ENCODE measurements around the gene TPRA1.

Gene TPRA1

DNA sequence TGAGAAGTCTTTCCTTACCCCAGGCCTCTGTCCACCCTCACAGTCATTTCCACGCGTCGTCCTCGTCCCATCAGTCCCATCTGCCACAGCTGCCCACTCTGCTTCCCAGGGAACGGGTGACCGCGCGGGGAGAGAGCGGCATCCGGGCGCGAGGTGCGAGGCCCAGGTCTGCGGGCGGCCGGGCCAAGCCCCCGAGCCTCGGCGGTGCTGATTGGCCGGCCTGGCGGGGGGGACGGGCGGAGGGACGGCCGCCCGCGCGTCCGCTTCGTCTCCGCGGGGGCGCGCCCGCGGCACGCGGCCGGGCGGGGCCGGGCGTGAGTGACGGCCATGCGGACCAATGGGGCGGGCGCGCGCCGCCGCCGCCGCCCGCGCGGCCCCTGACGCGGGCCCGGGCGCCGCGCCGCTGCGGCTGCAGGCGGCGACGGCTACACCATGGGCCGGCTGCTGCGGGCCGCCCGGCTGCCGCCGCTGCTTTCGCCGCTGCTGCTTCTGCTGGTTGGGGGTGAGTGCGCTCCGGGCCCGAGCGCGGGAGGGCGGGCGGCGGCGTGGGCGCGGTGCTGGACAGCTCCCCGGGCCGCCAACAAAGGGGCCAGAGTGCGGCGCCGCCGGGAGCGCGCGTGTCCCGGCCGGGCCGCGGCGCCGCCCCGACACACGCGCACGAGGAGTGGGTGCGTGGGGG is 38.4 kb upstream of the TPRA1 start, which contains the start of gene PODXL2:
Gene PODXL2 (plus strand): TSS at position 398 of the 679 bp plus-strand sequence. CDS start 35 bp downstream, at position 433.
- no peaks in the 10 kb centered on the region for H3K9me3 ChIP-seq (ENCODE audit: control insufficient read depth in 2 of 2, low read length in 2 of 2)
- H3K9ac ChIP-seq (ENCODE audit: low read length in 2 of 2) = peak within 1 kb of the TSS in 1 of 2 donors; percentile 44
- H3K36me3 ChIP-seq (ENCODE audit: control insufficient read depth in 2 of 2, insufficient read depth in 2 of 2, low read length in 2 of 2) = no peaks in the 10 kb centered on the region
- H3K27ac ChIP-seq (ENCODE audit: low read length) = no peak within 1 kb of the TSS
- peaks cover 0 to 5% of the 10 kb centered on the region in 2 donors for H3K27me3 ChIP-seq (ENCODE audit: control insufficient read depth in 1 of 2, insufficient read depth in 2 of 2, low read length in 2 of 2)
- H3K4me1 ChIP-seq (ENCODE audit: control insufficient read depth, insufficient read depth, low read length) = peaks cover 12% of the 10 kb centered on the region
- peak within 1 kb of the TSS; percentile 59 to 76 for H3K4me3 ChIP-seq (ENCODE audit: low read length in 2 of 2)

DNA sequence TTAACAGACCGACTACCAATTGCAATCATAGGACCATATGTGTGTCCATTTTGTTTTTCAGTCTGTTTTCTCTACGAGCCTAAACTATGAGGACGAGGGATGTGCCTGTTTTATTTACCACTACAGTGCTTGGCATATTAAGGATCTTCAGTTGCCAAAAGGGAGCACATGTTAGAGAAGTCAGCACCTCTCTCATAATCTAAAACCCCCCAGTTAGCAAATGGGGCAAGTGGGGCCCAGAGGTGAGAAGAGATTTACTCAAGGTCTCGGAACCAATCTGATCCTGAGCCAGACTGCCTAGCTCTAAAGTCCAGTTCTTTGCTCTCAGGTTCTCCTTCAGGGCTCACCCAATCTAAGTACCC is 37.9 kb upstream of the TPRA1 start:
- Histone ChIP-seq H3K27me3 (ENCODE audit: control insufficient read depth in 1 of 2, insufficient read depth in 2 of 2, low read length in 2 of 2) (peaks cover 0 to 5% of the 10 kb centered on the region in 2 donors), H3K9me3 (ENCODE audit: control insufficient read depth in 2 of 2, low read length in 2 of 2) (no peaks in the 10 kb centered on the region), H3K4me3 (ENCODE audit: low read length in 2 of 2) (no peak overlapping the region), H3K4me1 (ENCODE audit: control insufficient read depth, insufficient read depth, low read length) (peaks cover 12% of the 10 kb centered on the region), H3K36me3 (ENCODE audit: control insufficient read depth in 2 of 2, insufficient read depth in 2 of 2, low read length in 2 of 2) (no peaks in the 10 kb centered on the region), H3K27ac (ENCODE audit: low read length) (no peak overlapping the region), H3K9ac (ENCODE audit: low read length in 2 of 2) (no peak overlapping the region)

DNA sequence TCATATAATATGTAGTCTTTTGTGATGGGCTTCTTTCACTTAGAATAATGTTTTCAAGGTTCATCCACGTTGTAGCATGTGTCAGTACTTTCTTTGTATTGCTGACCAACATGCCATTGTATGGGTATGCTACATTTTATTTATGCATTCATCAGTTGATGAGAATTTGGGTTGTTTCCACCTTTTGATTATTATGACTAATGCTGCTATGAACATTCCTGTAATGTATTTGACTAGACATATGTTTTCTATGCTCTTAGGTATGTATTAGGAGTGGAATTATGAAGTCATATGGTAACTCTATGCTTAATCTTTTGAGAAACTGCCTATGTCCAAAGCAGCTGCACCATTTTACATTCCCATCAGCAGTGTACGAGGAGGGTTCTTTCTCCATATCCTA is 35.3 kb upstream of the TPRA1 start:
- no peak overlapping the region for H3K9ac ChIP-seq (ENCODE audit: low read length in 2 of 2)
- peaks cover 12% of the 10 kb centered on the region for H3K4me1 ChIP-seq (ENCODE audit: control insufficient read depth, insufficient read depth, low read length)
- no peak overlapping the region for H3K27ac ChIP-seq (ENCODE audit: low read length)
- H3K27me3 ChIP-seq (ENCODE audit: control insufficient read depth in 1 of 2, insufficient read depth in 2 of 2, low read length in 2 of 2) = peaks cover 0 to 3% of the 10 kb centered on the region in 2 donors
- H3K4me3 ChIP-seq (ENCODE audit: low read length in 2 of 2) = no peak overlapping the region
- peaks cover 3 to 9% of the 10 kb centered on the region in 2 donors for H3K36me3 ChIP-seq (ENCODE audit: control insufficient read depth in 2 of 2, insufficient read depth in 2 of 2, low read length in 2 of 2)
- no peaks in the 10 kb centered on the region for H3K9me3 ChIP-seq (ENCODE audit: control insufficient read depth in 2 of 2, low read length in 2 of 2)

DNA sequence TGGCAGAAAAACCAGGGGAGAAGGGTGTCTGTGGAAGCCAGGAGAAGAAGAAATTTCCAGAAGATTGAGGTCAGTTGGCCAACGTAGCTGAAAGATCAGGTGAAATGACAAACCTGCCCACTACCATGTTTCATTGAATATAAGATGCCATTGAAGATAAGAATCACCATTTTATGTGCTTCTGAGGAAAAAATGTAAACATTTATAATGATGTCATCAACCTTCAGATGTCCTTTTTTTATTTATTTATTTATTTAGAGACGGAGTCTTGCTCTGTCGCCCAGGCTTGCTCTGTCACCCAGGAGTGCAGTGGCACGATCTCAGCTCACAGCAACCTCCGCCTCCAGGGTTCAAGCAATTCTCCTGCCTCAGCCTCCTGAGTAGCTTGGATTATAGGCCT is 33.5 kb upstream of the TPRA1 start:
- H3K9me3 ChIP-seq (ENCODE audit: control insufficient read depth in 2 of 2, low read length in 2 of 2) = no peaks in the 10 kb centered on the region
- H3K4me3 ChIP-seq (ENCODE audit: low read length in 2 of 2) = no peak overlapping the region
- H3K36me3 ChIP-seq (ENCODE audit: control insufficient read depth in 2 of 2, insufficient read depth in 2 of 2, low read length in 2 of 2) = peaks cover 3 to 12% of the 10 kb centered on the region in 2 donors
- no peaks in the 10 kb centered on the region for H3K4me1 ChIP-seq (ENCODE audit: control insufficient read depth, insufficient read depth, low read length)
- no peak overlapping the region for H3K9ac ChIP-seq (ENCODE audit: low read length in 2 of 2)
- no peak overlapping the region for H3K27ac ChIP-seq (ENCODE audit: low read length)
- H3K27me3 ChIP-seq (ENCODE audit: control insufficient read depth in 1 of 2, insufficient read depth in 2 of 2, low read length in 2 of 2) = no peaks in the 10 kb centered on the region

DNA sequence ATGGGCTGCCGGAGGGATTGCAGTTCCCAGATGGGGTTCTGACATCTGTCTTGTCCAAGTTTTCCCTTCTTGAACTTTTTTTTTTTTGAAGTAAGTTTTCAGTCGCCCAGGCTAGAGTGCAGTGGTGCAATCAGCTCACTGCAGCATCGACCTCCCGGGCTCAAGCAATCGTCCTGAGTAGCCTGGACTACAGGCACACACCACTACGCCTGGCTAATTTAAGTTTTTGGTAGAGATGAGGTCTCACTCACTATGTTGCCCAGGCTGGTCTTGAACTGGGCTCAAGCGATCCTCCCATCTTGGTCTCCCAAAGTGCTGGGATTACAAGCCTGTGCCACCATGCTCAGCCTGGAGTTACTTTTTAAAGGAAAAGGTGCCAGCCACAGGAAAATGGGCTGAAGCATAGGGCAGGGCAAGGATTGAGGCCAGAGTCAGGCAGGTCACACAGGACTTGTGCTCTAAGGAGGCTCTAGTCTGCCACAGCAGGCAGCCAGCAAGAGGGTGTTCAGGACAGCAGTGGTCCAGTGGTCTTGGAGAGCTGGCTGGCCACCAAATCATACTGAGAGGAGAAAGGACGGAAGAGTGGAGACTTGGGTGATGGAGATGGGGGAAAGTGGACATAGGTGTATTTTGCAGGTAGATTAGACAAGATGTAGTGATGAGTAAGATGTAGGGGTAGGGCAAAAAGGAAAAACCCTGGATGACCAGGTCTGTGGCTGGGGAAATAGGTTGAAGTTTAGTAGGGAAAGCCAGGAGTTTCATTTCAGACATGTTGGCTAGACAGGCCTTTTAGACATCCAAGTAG is 32.4 kb upstream of the TPRA1 start:
- Histone ChIP-seq H3K9me3 (ENCODE audit: control insufficient read depth in 2 of 2, low read length in 2 of 2) (no peaks in the 10 kb centered on the region), H3K36me3 (ENCODE audit: control insufficient read depth in 2 of 2, insufficient read depth in 2 of 2, low read length in 2 of 2) (peaks cover 3 to 17% of the 10 kb centered on the region in 2 donors), H3K4me3 (ENCODE audit: low read length in 2 of 2) (no peak overlapping the region), H3K9ac (ENCODE audit: low read length in 2 of 2) (no peak overlapping the region), H3K27ac (ENCODE audit: low read length) (no peak overlapping the region), H3K4me1 (ENCODE audit: control insufficient read depth, insufficient read depth, low read length) (no peaks in the 10 kb centered on the region), H3K27me3 (ENCODE audit: control insufficient read depth in 1 of 2, insufficient read depth in 2 of 2, low read length in 2 of 2) (no peaks in the 10 kb centered on the region)

DNA sequence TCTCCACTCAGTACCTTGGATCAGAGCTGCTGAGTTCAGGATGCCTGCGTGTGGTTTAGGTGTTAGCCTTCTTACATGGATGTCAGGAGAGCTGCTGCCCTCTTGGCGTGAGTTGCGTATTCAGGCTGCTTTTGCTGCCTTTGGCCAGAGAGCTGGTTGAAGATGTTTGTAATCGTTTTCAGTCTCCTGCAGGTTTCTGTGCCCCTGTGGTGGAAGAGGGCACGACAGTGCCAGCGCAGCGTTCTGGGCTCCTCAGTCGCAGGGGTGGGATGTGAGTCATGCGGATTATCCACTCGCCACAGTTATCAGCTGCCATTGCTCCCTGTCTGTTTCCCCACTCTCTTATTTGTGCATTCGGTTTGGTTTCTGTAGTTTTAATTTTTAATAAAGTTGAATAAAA is 31.5 kb upstream of the TPRA1 start:
- H3K9ac ChIP-seq (ENCODE audit: low read length in 2 of 2) = no peak overlapping the region
- H3K27me3 ChIP-seq (ENCODE audit: control insufficient read depth in 1 of 2, insufficient read depth in 2 of 2, low read length in 2 of 2) = no peaks in the 10 kb centered on the region
- no peak overlapping the region for H3K27ac ChIP-seq (ENCODE audit: low read length)
- no peaks in the 10 kb centered on the region for H3K9me3 ChIP-seq (ENCODE audit: control insufficient read depth in 2 of 2, low read length in 2 of 2)
- H3K4me3 ChIP-seq (ENCODE audit: low read length in 2 of 2) = no peak overlapping the region
- H3K36me3 ChIP-seq (ENCODE audit: control insufficient read depth in 2 of 2, insufficient read depth in 2 of 2, low read length in 2 of 2) = peaks cover 6 to 17% of the 10 kb centered on the region in 2 donors
- H3K4me1 ChIP-seq (ENCODE audit: control insufficient read depth, insufficient read depth, low read length) = no peaks in the 10 kb centered on the region

DNA sequence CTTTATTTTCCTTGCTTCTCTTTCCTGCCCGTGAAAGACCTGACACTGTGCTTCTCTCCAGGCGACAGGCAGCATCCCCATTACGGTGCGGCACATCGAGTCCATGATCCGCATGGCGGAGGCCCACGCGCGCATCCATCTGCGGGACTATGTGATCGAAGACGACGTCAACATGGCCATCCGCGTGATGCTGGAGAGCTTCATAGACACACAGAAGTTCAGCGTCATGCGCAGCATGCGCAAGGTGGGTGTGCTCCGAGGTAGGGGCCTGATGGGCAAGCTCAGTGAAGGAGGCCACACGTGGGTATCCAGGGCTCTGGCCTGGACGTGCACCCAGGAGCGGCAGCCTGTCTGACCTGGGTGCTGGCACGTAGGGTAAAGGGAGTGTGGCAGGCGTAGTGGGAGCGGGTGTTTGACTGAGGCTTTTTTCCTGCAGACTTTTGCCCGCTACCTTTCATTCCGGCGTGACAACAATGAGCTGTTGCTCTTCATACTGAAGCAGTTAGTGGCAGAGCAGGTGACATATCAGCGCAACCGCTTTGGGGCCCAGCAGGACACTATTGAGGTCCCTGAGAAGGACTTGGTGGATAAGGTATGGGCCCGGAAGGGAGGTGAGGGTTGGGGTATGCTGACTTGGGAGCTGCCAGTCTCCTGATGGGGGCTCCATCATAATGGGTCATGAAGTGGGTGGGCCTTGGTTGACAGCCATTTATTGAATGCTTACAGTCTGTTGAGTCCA is 30.3 kb upstream of the TPRA1 start:
- Histone ChIP-seq H3K4me1 (ENCODE audit: control insufficient read depth, insufficient read depth, low read length) (no peaks in the 10 kb centered on the region), H3K4me3 (ENCODE audit: low read length in 2 of 2) (no peak overlapping the region), H3K9ac (ENCODE audit: low read length in 2 of 2) (no peak overlapping the region), H3K27me3 (ENCODE audit: control insufficient read depth in 1 of 2, insufficient read depth in 2 of 2, low read length in 2 of 2) (no peaks in the 10 kb centered on the region), H3K36me3 (ENCODE audit: control insufficient read depth in 2 of 2, insufficient read depth in 2 of 2, low read length in 2 of 2) (peaks cover 7 to 17% of the 10 kb centered on the region in 2 donors), H3K9me3 (ENCODE audit: control insufficient read depth in 2 of 2, low read length in 2 of 2) (no peaks in the 10 kb centered on the region), H3K27ac (ENCODE audit: low read length) (no peak overlapping the region)

DNA sequence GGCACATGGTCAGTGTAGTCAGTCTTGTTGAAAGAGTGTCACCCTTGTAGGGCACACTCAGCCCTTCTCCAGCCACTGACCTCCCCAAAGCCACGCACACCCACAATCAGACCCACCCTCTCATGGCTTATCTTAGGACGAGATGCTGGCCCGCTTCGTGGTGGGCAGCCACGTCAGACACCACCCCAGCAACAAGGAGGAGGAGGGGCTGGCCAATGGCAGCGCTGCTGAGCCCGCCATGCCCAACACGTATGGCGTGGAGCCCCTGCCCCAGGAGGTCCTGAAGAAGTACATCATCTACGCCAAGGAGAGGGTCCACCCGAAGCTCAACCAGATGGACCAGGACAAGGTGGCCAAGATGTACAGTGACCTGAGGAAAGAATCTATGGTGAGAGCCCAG is 28.4 kb upstream of the TPRA1 start:
- Histone ChIP-seq H3K9ac (ENCODE audit: low read length in 2 of 2) (no peak overlapping the region), H3K4me3 (ENCODE audit: low read length in 2 of 2) (no peak overlapping the region), H3K27ac (ENCODE audit: low read length) (no peak overlapping the region), H3K36me3 (ENCODE audit: control insufficient read depth in 2 of 2, insufficient read depth in 2 of 2, low read length in 2 of 2) (peaks cover 7 to 17% of the 10 kb centered on the region in 2 donors), H3K27me3 (ENCODE audit: control insufficient read depth in 1 of 2, insufficient read depth in 2 of 2, low read length in 2 of 2) (no peaks in the 10 kb centered on the region), H3K4me1 (ENCODE audit: control insufficient read depth, insufficient read depth, low read length) (no peaks in the 10 kb centered on the region), H3K9me3 (ENCODE audit: control insufficient read depth in 2 of 2, low read length in 2 of 2) (no peaks in the 10 kb centered on the region)

DNA sequence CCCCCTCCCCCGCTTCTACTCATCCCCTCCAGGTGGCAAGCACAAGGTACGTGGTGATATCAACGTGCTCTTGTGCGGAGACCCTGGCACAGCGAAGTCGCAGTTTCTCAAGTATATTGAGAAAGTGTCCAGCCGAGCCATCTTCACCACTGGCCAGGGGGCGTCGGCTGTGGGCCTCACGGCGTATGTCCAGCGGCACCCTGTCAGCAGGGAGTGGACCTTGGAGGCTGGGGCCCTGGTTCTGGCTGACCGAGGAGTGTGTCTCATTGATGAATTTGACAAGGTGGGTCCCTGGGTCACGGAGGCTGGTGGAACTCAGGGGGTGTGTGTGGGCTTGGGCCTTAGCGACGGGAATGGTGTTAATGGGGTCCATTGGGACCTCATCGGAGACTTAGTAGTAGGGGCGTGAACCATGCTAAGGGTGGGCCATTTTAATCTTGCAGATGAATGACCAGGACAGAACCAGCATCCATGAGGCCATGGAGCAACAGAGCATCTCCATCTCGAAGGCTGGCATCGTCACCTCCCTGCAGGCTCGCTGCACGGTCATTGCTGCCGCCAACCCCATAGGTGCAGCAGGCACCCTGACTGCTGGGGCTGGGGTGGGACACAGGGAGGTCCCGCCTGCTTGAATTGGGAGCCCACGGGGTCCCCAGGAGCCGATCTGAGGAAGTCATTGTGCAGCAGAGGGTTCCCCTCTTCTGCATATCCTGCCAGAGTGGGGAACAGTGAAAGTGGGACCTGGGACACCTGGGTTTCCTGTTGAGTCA is 26.5 kb upstream of the TPRA1 start:
- H3K9me3 ChIP-seq (ENCODE audit: control insufficient read depth in 2 of 2, low read length in 2 of 2) = no peaks in the 10 kb centered on the region
- peaks cover 7 to 16% of the 10 kb centered on the region in 2 donors for H3K36me3 ChIP-seq (ENCODE audit: control insufficient read depth in 2 of 2, insufficient read depth in 2 of 2, low read length in 2 of 2)
- H3K27me3 ChIP-seq (ENCODE audit: control insufficient read depth in 1 of 2, insufficient read depth in 2 of 2, low read length in 2 of 2) = no peaks in the 10 kb centered on the region
- H3K9ac ChIP-seq (ENCODE audit: low read length in 2 of 2) = no peak overlapping the region
- no peak overlapping the region for H3K27ac ChIP-seq (ENCODE audit: low read length)
- no peak overlapping the region for H3K4me3 ChIP-seq (ENCODE audit: low read length in 2 of 2)
- peaks cover 5% of the 10 kb centered on the region for H3K4me1 ChIP-seq (ENCODE audit: control insufficient read depth, insufficient read depth, low read length)

DNA sequence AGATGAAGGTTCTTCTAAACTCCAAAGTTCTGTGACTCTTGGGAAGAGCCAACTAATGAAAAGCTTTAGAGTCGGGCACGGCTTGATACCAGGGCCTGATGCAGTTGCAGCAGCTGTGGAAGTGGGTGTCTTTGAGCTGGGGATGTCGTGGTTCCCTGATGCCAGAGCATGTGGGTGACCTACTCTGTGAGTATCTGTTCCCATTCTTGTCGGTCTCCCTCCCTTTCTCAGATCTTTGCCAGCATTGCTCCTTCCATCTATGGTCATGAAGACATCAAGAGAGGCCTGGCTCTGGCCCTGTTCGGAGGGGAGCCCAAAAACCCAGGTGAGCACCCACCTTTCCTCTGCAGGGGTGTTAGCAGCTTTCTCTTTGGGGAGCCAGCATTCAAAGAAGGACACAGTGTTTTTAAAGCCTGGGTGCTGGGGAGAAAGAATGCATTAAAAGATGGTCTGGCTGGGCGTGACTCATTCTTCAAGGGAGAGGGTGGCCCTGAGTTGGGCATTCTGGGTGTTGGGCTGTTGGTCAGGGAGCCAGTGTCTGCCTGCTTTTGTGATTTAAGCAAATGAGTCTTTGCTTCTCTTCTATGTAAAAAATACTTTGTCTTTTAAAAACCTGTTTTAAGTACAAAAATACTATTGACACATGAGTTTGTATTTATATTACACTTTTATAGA is 25.2 kb upstream of the TPRA1 start:
- no peak overlapping the region for H3K27ac ChIP-seq (ENCODE audit: low read length)
- no peak overlapping the region for H3K9ac ChIP-seq (ENCODE audit: low read length in 2 of 2)
- H3K36me3 ChIP-seq (ENCODE audit: control insufficient read depth in 2 of 2, insufficient read depth in 2 of 2, low read length in 2 of 2) = peaks cover 7 to 9% of the 10 kb centered on the region in 2 donors
- H3K27me3 ChIP-seq (ENCODE audit: control insufficient read depth in 1 of 2, insufficient read depth in 2 of 2, low read length in 2 of 2) = no peaks in the 10 kb centered on the region
- no peak overlapping the region for H3K4me3 ChIP-seq (ENCODE audit: low read length in 2 of 2)
- no peaks in the 10 kb centered on the region for H3K9me3 ChIP-seq (ENCODE audit: control insufficient read depth in 2 of 2, low read length in 2 of 2)
- H3K4me1 ChIP-seq (ENCODE audit: control insufficient read depth, insufficient read depth, low read length) = peaks cover 5% of the 10 kb centered on the region

Data from stomach smooth muscle (tissue), 2 donors.